ENCODE measurements around the gene DCAF8. TPM values are rescaled to one million over a fixed set of nuclear protein-coding genes. Genes with fewer than 3 reads are reported as not detected.

DCAF8 gene
- total RNA-seq, 1 donor from 2014 or later: 154 TPM

DNA sequence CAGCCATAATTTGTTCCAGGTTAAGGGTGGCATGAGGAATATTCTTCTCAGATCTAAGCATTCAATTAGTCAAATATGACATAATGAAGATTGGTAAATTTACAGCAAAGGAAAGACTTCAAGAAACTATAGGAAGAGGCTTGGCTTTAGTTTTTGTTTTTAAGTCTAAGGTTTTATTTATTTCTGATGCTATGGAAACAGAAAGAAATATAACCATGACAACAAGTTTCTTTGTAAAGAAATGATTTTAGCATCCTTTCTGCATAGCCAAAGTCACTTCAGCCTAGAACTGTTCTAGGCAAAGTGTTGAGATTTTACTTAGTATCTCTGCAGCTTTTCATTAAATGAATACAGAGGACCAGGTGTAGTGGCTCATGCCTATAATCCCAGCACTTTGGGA is 29.4 kb downstream of the DCAF8 start:
- DNase-seq (ENCODE audit: extremely low spot score, unreplicated experiment): no peak
- Mint-ChIP-seq H3K9me3 (no peaks in the 10 kb centered on the region), H3K4me3 (no peak overlapping the region), H3K27ac (no peak overlapping the region), H3K36me3 (peaks cover 8% of the 10 kb centered on the region), H3K27me3 (no peaks in the 10 kb centered on the region), H3K4me1 (ENCODE audit: unreplicated experiment) (no peaks in the 10 kb centered on the region)
- TF ChIP-seq CTCF (conservative IDR thresholded peaks at IDR 0.05): no peak

- H3K4me1 Mint-ChIP-seq (ENCODE audit: unreplicated experiment): no peaks in the 10 kb centered on the region
These were observed 33.9 kb downstream of the DCAF8 start for GRCh38 chr1:160228431-160228830.

DNA sequence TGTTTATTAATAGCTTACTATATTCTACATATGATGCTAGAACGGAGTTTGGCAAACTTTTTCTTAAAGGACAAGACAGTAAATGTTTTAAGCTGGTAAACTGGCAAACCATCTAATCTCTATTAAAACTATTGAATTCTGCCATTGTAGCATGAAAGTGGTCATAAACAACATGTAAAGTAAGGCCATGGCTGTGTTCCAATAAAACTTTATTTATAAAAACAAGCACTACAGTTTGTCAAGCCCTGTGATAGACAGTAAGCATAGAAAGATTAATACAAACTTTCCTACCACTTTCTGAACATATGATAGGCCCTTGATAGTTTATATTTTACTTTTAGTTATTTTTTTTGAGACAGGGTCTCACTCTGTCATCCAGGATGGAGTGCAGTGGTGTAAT is 34.8 kb downstream of the DCAF8 start:
- TF ChIP-seq CTCF (conservative IDR thresholded peaks at IDR 0.05): no peak
- Mint-ChIP-seq H3K27me3 (no peaks in the 10 kb centered on the region), H3K9me3 (no peaks in the 10 kb centered on the region), H3K27ac (no peak overlapping the region), H3K36me3 (peaks cover 12% of the 10 kb centered on the region), H3K4me1 (ENCODE audit: unreplicated experiment) (no peaks in the 10 kb centered on the region), H3K4me3 (no peak overlapping the region)
- no peak for DNase-seq (ENCODE audit: extremely low spot score, unreplicated experiment)

More at GRCh38 chr1:160228431-160228830, 33.9 kb downstream of the DCAF8 start:
- no peak for DNase-seq (ENCODE audit: extremely low spot score, unreplicated experiment)
- H3K9me3 Mint-ChIP-seq: no peaks in the 10 kb centered on the region
- TF ChIP-seq CTCF (conservative IDR thresholded peaks at IDR 0.05): no peak
- H3K36me3 Mint-ChIP-seq: peaks cover 11% of the 10 kb centered on the region
- no peak overlapping the region for H3K4me3 Mint-ChIP-seq
- no peaks in the 10 kb centered on the region for H3K27me3 Mint-ChIP-seq
- H3K27ac Mint-ChIP-seq: no peak overlapping the region

GRCh38 chr1:160227034-160227433 is 35.3 kb downstream of the DCAF8 start:
- Mint-ChIP-seq H3K9me3 (no peaks in the 10 kb centered on the region), H3K27ac (no peak overlapping the region), H3K4me1 (ENCODE audit: unreplicated experiment) (no peaks in the 10 kb centered on the region), H3K36me3 (peaks cover 17% of the 10 kb centered on the region), H3K4me3 (no peak overlapping the region), H3K27me3 (no peaks in the 10 kb centered on the region)
- TF ChIP-seq CTCF (conservative IDR thresholded peaks at IDR 0.05): no peak
- no peak for DNase-seq (ENCODE audit: extremely low spot score, unreplicated experiment)

GRCh38 chr1:160226623-160227022 is 35.7 kb downstream of the DCAF8 start:
- DNase-seq (ENCODE audit: extremely low spot score, unreplicated experiment): no peak
- Mint-ChIP-seq H3K27ac (no peak overlapping the region), H3K9me3 (no peaks in the 10 kb centered on the region), H3K4me3 (no peak overlapping the region), H3K27me3 (no peaks in the 10 kb centered on the region), H3K36me3 (peaks cover 18% of the 10 kb centered on the region), H3K4me1 (ENCODE audit: unreplicated experiment) (no peaks in the 10 kb centered on the region)
- no peak for TF ChIP-seq CTCF (conservative IDR thresholded peaks at IDR 0.05)

- no peak overlapping the region for H3K27ac Mint-ChIP-seq
- H3K4me3 Mint-ChIP-seq: no peak overlapping the region
- TF ChIP-seq CTCF (conservative IDR thresholded peaks at IDR 0.05): no peak
- H3K36me3 Mint-ChIP-seq: peaks cover 17% of the 10 kb centered on the region
- H3K27me3 Mint-ChIP-seq: no peaks in the 10 kb centered on the region
- no peaks in the 10 kb centered on the region for H3K4me1 Mint-ChIP-seq (ENCODE audit: unreplicated experiment)
- no peak for DNase-seq (ENCODE audit: extremely low spot score, unreplicated experiment)
- H3K9me3 Mint-ChIP-seq: no peaks in the 10 kb centered on the region
These were observed 37.0 kb downstream of the DCAF8 start for GRCh38 chr1:160225345-160225744.
